Cardiac septum (tissue), 1 donor: ENCODE results near the gene PRSS27. TPM values are rescaled to one million over a fixed set of nuclear protein-coding genes. Genes with fewer than 3 reads are reported as not detected.

Source experiments
- DNase-seq: peaks from one replicate; pipeline ENCODE4 v3.0.0-alpha.2; 2020; ENCODE audit warnings: low spot score
- intact Hi-C: fragments of 100-400 bp; cut with DNase I; formaldehyde crosslinking; loops from one replicate; pipeline ENCODE4 v1.14.0; 2022
- total RNA-seq: library from RNA; stranded (reverse); fragmentation: NEBNext Ultra II Directional; extraction: Animal tissue kit (Norgen Biotek cat#: 25700); gene quantifications from one replicate; pipeline ENCODE4 v1.2.1, GENCODE V29; 2021
- donor health status: DM: no; HTN: no; CAD: no.

Gene PRSS27
- total RNA-seq, 1 donor from 2014 or later = 0.40 TPM

- intact Hi-C loops = no loop called here
- DNase-seq = no peak
Measured at GRCh38 chr16:2713985-2714774, 5.8 kb downstream of the PRSS27 start.

GRCh38 chr16:2713523-2713922 is 6.5 kb downstream of the PRSS27 start:
- intact Hi-C loops = no loop called here

GRCh38 chr16:2712546-2712945 is 7.5 kb downstream of the PRSS27 start:
- intact Hi-C loops = no loop called here

More at GRCh38 chr16:2713523-2713922, 6.5 kb downstream of the PRSS27 start:
- DNase-seq = no peak

GRCh38 chr16:2712063-2712441 is 8.0 kb downstream of the PRSS27 start:
- no peak for DNase-seq
- intact Hi-C loops = no loop called here

More at GRCh38 chr16:2712546-2712945, 7.5 kb downstream of the PRSS27 start:
- no peak for DNase-seq

- intact Hi-C loops = no loop called here
- no peak for DNase-seq
Measured at GRCh38 chr16:2711370-2712062, 8.5 kb downstream of the PRSS27 start.

GRCh38 chr16:2710711-2711231 is 9.3 kb downstream of the PRSS27 start:
- intact Hi-C loops = no loop called here
- DNase-seq = no peak

- no peak for DNase-seq
- intact Hi-C loops = no loop called here
Measured at GRCh38 chr16:2710021-2710710, 9.9 kb downstream of the PRSS27 start.

GRCh38 chr16:2709588-2709984 is 10.4 kb downstream of the PRSS27 start:
- intact Hi-C loops = no loop called here
- DNase-seq = no peak

GRCh38 chr16:2708955-2709587 is 11.0 kb downstream of the PRSS27 start:
- intact Hi-C loops = no loop called here
- no peak for DNase-seq

- DNase-seq = no peak
- intact Hi-C loops = no loop called here
Measured at GRCh38 chr16:2708290-2708639, 11.8 kb downstream of the PRSS27 start.

- DNase-seq = no peak
- intact Hi-C loops = no loop called here
Measured at GRCh38 chr16:2707368-2708289, 12.4 kb downstream of the PRSS27 start.

- no peak for DNase-seq
- intact Hi-C loops = no loop called here
Measured at GRCh38 chr16:2706611-2707311, 13.3 kb downstream of the PRSS27 start.

GRCh38 chr16:2706085-2706484 is 13.9 kb downstream of the PRSS27 start:
- DNase-seq = no peak
- intact Hi-C loops = no loop called here

GRCh38 chr16:2705351-2705750 is 14.7 kb downstream of the PRSS27 start:
- intact Hi-C loops = no loop called here

GRCh38 chr16:2704983-2705275 is 15.1 kb downstream of the PRSS27 start:
- intact Hi-C loops = no loop called here
- DNase-seq = no peak

More at GRCh38 chr16:2705351-2705750, 14.7 kb downstream of the PRSS27 start:
- DNase-seq = no peak

GRCh38 chr16:2704166-2704982 is 15.7 kb downstream of the PRSS27 start:
- no peak for DNase-seq
- intact Hi-C loops = no loop called here

GRCh38 chr16:2702871-2703745 is 16.9 kb downstream of the PRSS27 start:
- intact Hi-C loops = no loop called here
- no peak for DNase-seq
